ENCODE data around the gene LST1.
"Not testable (repeated sequence)": the region's sequence is repeated elsewhere in the genome, so short reads cannot be mapped to it uniquely, and the experiment has no call there.

LST1 gene

DNA sequence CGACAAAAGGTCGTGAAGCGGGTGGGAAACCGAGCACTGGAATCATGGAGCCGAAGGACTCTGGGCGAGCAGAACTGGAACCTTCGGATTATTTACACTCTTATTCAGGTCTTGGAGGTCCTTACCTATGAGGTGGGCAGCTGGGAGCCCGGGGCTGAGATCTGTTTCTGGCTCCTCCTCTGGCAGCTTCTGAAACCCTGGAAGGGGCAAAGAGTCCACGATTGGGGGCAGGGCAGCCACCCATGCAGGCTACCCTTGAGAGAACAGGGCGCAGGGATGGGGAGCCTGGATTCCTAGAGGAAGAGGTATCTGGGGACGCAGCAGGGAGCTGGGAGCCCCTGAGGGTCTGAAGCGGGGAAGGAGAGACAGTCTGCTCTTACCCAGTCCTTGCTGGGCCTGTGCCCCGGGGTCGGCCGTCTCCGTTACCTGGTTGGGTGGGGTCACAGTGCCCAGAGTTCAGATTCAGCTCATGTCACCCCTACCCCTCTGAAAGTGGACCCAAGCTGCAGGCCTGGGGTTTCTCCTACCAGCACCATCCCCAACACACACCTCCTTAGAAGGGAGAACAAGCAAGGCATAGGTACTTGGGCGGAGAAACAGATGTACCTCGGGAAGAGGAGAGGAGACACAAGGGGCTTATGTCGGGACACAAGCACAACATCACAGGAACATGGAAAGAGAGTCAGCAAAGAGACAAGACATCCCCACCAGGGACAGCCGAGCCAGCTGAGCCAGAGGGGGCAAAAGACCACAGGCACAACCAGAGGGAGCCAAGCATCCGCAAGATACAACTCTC lies 4.4 kb upstream of the LST1 start:
- H3K4me3 ChIP-seq (replicated peaks; ENCODE audit: low read depth, low read length), result peak overlapping the region; percentile 64
- no peak for TF ChIP-seq CTCF (IDR thresholded peaks at IDR 0.05; ENCODE audit: low read depth, low read length, missing control alignments)
- DNase-seq (ENCODE audit: extremely low read depth, low read depth), result no peak

GRCh38 chr6:31582230-31582643 lies 3.8 kb upstream of the LST1 start, which contains the start of gene LTB:
Gene LTB, minus strand, starts transcription at chr6:31582424. Its CDS starts 7 bp downstream, at chr6:31582417.
- no peak for DNase-seq (ENCODE audit: extremely low read depth, low read depth)
- peak within 1 kb of the TSS; percentile 64 for H3K4me3 ChIP-seq (replicated peaks; ENCODE audit: low read depth, low read length)
- TF ChIP-seq CTCF (IDR thresholded peaks at IDR 0.05; ENCODE audit: low read depth, low read length, missing control alignments), result no peak

GRCh38 chr6:31585491-31585890 lies 586 bp upstream of the LST1 start:
- TF ChIP-seq CTCF (IDR thresholded peaks at IDR 0.05; ENCODE audit: low read depth, low read length, missing control alignments), result peak; percentile 59
- H3K4me3 ChIP-seq (replicated peaks; ENCODE audit: low read depth, low read length), result no peak overlapping the region
- DNase-seq (ENCODE audit: extremely low read depth, low read depth), result no peak

- no peak for TF ChIP-seq CTCF (IDR thresholded peaks at IDR 0.05; ENCODE audit: low read depth, low read length, missing control alignments)
- no peak overlapping the region for H3K4me3 ChIP-seq (replicated peaks; ENCODE audit: low read depth, low read length)
- DNase-seq (ENCODE audit: extremely low read depth, low read depth), result no peak
Measured at GRCh38 chr6:31586599-31587281, 663 bp downstream of the LST1 start.

DNA sequence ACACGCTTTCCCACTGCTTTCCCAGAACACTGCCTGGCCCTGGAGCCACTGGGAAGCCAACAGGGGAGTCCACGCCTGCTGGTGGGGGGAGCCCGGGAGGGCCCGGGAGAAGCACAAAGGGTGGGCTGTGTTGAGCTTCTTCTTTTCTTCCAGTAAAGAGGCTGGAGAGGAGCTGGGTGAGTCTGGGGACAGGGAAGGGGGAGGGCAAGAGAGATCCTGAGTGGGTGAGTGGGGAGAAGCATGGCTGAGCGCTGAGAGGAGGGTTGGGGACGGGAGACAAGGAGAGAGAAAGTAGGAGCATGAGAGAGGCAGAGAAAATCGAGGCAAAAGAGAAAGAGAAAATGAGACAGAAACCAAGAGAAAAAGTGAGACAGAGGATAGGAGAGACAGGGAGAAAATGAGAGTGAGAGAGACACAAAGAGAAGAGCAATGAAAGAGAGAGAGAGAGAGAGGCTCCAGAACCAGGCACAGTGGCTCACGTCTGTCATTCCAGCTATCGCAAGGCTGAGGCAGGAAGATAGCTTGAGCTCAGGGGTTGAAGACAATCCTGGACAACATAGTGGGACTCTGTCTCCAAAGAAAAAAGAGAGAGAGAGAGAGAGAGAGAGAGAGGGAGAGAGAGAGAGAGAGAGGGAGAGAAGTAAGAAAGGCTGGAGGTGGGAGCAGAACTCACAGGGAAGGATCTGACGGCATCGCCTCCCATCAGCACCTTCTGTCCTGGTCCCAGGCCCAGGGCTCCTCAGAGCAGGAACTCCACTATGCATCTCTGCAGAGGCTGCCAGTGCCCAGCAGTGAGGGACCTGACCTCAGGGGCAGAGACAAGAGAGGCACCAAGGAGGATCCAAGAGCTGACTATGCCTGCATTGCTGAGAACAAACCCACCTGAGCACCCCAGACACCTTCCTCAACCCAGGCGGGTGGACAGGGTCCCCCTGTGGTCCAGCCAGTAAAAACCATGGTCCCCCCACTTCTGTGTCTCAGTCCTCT lies 2.0 kb downstream of the LST1 start:
- no peak overlapping the region for H3K4me3 ChIP-seq (replicated peaks; ENCODE audit: low read depth, low read length)
- no peak for TF ChIP-seq CTCF (IDR thresholded peaks at IDR 0.05; ENCODE audit: low read depth, low read length, missing control alignments)
- DNase-seq (ENCODE audit: extremely low read depth, low read depth), result no peak

- DNase-seq (ENCODE audit: extremely low read depth, low read depth), result no peak
- no peak for TF ChIP-seq CTCF (IDR thresholded peaks at IDR 0.05; ENCODE audit: low read depth, low read length, missing control alignments)
- H3K4me3 ChIP-seq (replicated peaks; ENCODE audit: low read depth, low read length), result no peak overlapping the region
Measured at GRCh38 chr6:31588871-31589650, 3.0 kb downstream of the LST1 start.

- not testable (repeated sequence) for DNase-seq (ENCODE audit: extremely low read depth, low read depth)
Measured at GRCh38 chr6:31590691-31591090, 4.6 kb downstream of the LST1 start.

More at GRCh38 chr6:31590691-31591090, 4.6 kb downstream of the LST1 start:
- H3K4me3 ChIP-seq (replicated peaks; ENCODE audit: low read depth, low read length), result not testable (repeated sequence)
